Left colon (tissue), 2 donors: ENCODE measurements around the gene TRIM2. TPM values are rescaled to one million over a fixed set of nuclear protein-coding genes. Genes with fewer than 3 reads are reported as not detected.
A peak's percentile ranks its signal among the peaks of the same experiment; 100 is the strongest.

ENCODE experiments used
- ATAC-seq: fragments of 200-7000 bp; cut with Tn5 transposase; one replicate; pipeline ENCODE4 v1.9.1; 2020; ENCODE audit warnings: mild to moderate bottlenecking, moderate library complexity
- DNase-seq, 2 donors: peaks; one replicate each; pipeline ENCODE4 v3.0.0-alpha.2; 2020
- intact Hi-C, 2 donors: fragments of 100-400 bp; cut with DNase I in 1 of 2; cut with micrococcal nuclease in 1 of 2; formaldehyde crosslinking; loops; one replicate each; pipeline versions ENCODE4 v1.11.2 to v1.14.0; 2022; cut with DNase I, micrococcal nuclease
- total RNA-seq, 2 donors: library from RNA; stranded (reverse); fragmentation: NEBNext Ultra II Directional; extraction: Animal tissue kit (Norgen Biotek cat#: 25700); gene quantifications; one replicate each; pipeline ENCODE4 v1.2.1, GENCODE V29; 2021
- donor health status: DM: no; HTN: no; CAD: no.
- donor health status: DM: yes; HTN: yes; CAD: no.

TRIM2 gene
- total RNA-seq, 2 donors from 2014 or later = 123 to 145 TPM

GRCh38 chr4:153294631-153295030 is 90.4 kb downstream of the TRIM2 start:
- intact Hi-C loops = no loop called here
- ATAC-seq = no peak
- no peak for DNase-seq

GRCh38 chr4:153295131-153295755 is 91.0 kb downstream of the TRIM2 start:
- ATAC-seq = no peak
- intact Hi-C loops = no loop called here
- no peak for DNase-seq

- ATAC-seq (peak; percentile 26), DNase-seq (no peak)
- intact Hi-C loops = no loop called here
Observed at GRCh38 chr4:153296040-153296823, 92.0 kb downstream of the TRIM2 start.

- no peak for ATAC-seq
Observed at GRCh38 chr4:153297116-153297515, 92.9 kb downstream of the TRIM2 start.

GRCh38 chr4:153310793-153311192 is 106.5 kb downstream of the TRIM2 start:
- intact Hi-C loops = loop anchor here in 1 of 2 donors (10.0 kb wide), 1 partner anchor 86 kb away; no protein-coding TSS in a partner anchor
- ATAC-seq (no peak), DNase-seq (no peak)

More at GRCh38 chr4:153297116-153297515, 92.9 kb downstream of the TRIM2 start:
- no peak for DNase-seq
- intact Hi-C loops = no loop called here

- intact Hi-C loops = loop anchor here in 1 of 2 donors (5.0 to 10.0 kb wide), 2 partner anchors 90 to 173 kb away; no protein-coding TSS in a partner anchor
- ATAC-seq (no peak), DNase-seq (no peak)
Observed at GRCh38 chr4:153314915-153315314, 110.7 kb downstream of the TRIM2 start.

- ATAC-seq (peak; percentile 70), DNase-seq (no peak)
- intact Hi-C loops = loop anchor here in 1 of 2 donors (5.0 to 10.0 kb wide), 2 partner anchors 94 to 177 kb away; no protein-coding TSS in a partner anchor
Observed at GRCh38 chr4:153318696-153319320, 114.6 kb downstream of the TRIM2 start.

GRCh38 chr4:153322791-153323190 is 118.5 kb downstream of the TRIM2 start:
- no peak for ATAC-seq
- intact Hi-C loops = no loop called here
- no peak for DNase-seq

- ATAC-seq = no peak
- intact Hi-C loops = no loop called here
- DNase-seq = no peak
Observed at GRCh38 chr4:153324046-153324445, 119.8 kb downstream of the TRIM2 start.

GRCh38 chr4:153325558-153325957 is 121.3 kb downstream of the TRIM2 start:
- DNase-seq (no peak), ATAC-seq (peak; percentile 25)
- intact Hi-C loops = no loop called here

- DNase-seq (no peak), ATAC-seq (peak; percentile 63)
- intact Hi-C loops = no loop called here
Observed at GRCh38 chr4:153326513-153326912, 122.3 kb downstream of the TRIM2 start.

GRCh38 chr4:153327247-153327646 is 123.0 kb downstream of the TRIM2 start:
- intact Hi-C loops = no loop called here
- DNase-seq (no peak), ATAC-seq (no peak)

- no peak for ATAC-seq
- DNase-seq = no peak
- intact Hi-C loops = no loop called here
Observed at GRCh38 chr4:153332936-153333335, 128.7 kb downstream of the TRIM2 start.

- DNase-seq = no peak
- intact Hi-C loops = no loop called here
- ATAC-seq = no peak
Observed at GRCh38 chr4:153333874-153334273, 129.6 kb downstream of the TRIM2 start.

GRCh38 chr4:153335665-153336064 is 131.4 kb downstream of the TRIM2 start:
- no peak for DNase-seq
- ATAC-seq = no peak
- intact Hi-C loops = no loop called here

- ATAC-seq (no peak), DNase-seq (no peak)
- intact Hi-C loops = no loop called here
Observed at GRCh38 chr4:153337686-153338085, 133.4 kb downstream of the TRIM2 start.

- ATAC-seq = peak; percentile 58
- DNase-seq = no peak
- intact Hi-C loops = loop anchor here (10.0 kb wide), 2 partner anchors 233 to 303 kb away; no protein-coding TSS in a partner anchor
Observed at GRCh38 chr4:153341575-153342090, 137.4 kb downstream of the TRIM2 start.

- intact Hi-C loops = loop anchor here (10.0 kb wide), 2 partner anchors 232 to 302 kb away; no protein-coding TSS in a partner anchor
- DNase-seq (no peak), ATAC-seq (no peak)
Observed at GRCh38 chr4:153342751-153343552, 138.7 kb downstream of the TRIM2 start.
